SK-N-SH (cell line): ENCODE data around the gene CPTP. TPM values are rescaled to one million over a fixed set of nuclear protein-coding genes. Genes with fewer than 3 reads are reported as not detected.

Source experiments
- CTCF ChIA-PET: fragments of 300-600, 350-600 bp; formaldehyde crosslinking; extraction: SDS; loops from one replicate; lab custom pipeline; 2021; lab: Yijun Ruan, JAX
- POLR2A ChIA-PET: fragments of 350-600 bp; sonication (Branson Sonifier 250); formaldehyde crosslinking; extraction: SDS; loops from one replicate; lab custom pipeline; 2020; ENCODE audit warnings: antibody characterized with exemption, inconsistent platforms; lab: Yijun Ruan, JAX
- DNase-seq: peaks from one replicate; pipeline ENCODE4 v3.0.0; 2012
- H2AFZ ChIP-seq: fragments of 200-600 bp; sonication (generic); 2 replicates; pipeline ENCODE4 v1.8.1; 2016; ENCODE audit warnings: antibody characterized with exemption, mild to moderate bottlenecking, low read depth
- H3F3A ChIP-seq: fragments of 200-600 bp; sonication (generic); replicated peaks from 2 replicates; pipeline ENCODE3; 2016; ENCODE audit warnings: antibody characterized with exemption, mild to moderate bottlenecking; ENCODE audit not compliant: insufficient read depth
- H3K27ac ChIP-seq, 2 experiments: fragments of 200-500 bp in 1 of 2; fragments of 200-600 bp in 1 of 2; sonication (Bioruptor generic) in 1 of 2; sonication (generic), shearing (Covaris generic) in 1 of 2; 2 replicates each; pipeline versions ENCODE4 v1.5.1 to v1.6.1; 2014 to 2016; ENCODE audit warnings: low read depth in 2 of 2, inconsistent platforms in 1 of 2, low read length in 1 of 2, mild to moderate bottlenecking in 1 of 2, mixed read lengths in 1 of 2
- H3K27me3 ChIP-seq: fragments of 200-600 bp; sonication (generic), shearing (Covaris generic); 2 replicates; pipeline ENCODE4 v1.6.1; 2016; ENCODE audit warnings: mixed run types; ENCODE audit not compliant: insufficient read depth
- H3K36me3 ChIP-seq, 2 experiments: fragments of 200-500 bp in 1 of 2; fragments of 200-600 bp in 1 of 2; sonication (Bioruptor generic) in 1 of 2; sonication (generic) in 1 of 2; replicated peaks in 1 of 2; 2 replicates each; pipeline versions ENCODE3 to v1.5.1; 2014 to 2016; ENCODE audit warnings: low read length in 1 of 2, mild to moderate bottlenecking in 1 of 2; ENCODE audit not compliant: insufficient read depth in 2 of 2, control insufficient read depth in 1 of 2
- H3K4me1 ChIP-seq, 2 experiments: fragments of 200-500 bp in 1 of 2; fragments of 200-600 bp in 1 of 2; sonication (Bioruptor generic) in 1 of 2; sonication (generic), shearing (Covaris generic) in 1 of 2; 2 replicates each; pipeline versions ENCODE4 v1.5.1 to v1.6.1; 2014 to 2016; ENCODE audit warnings: low read depth in 1 of 2, low read length in 1 of 2, mixed run types in 1 of 2; ENCODE audit not compliant: insufficient read depth in 2 of 2, control insufficient read depth in 1 of 2
- H3K4me2 ChIP-seq: fragments of 200-600 bp; sonication (generic), shearing (Covaris generic); 2 replicates; pipeline ENCODE4 v1.6.1; 2017; ENCODE audit warnings: mixed run types
- H3K4me3 ChIP-seq, 2 experiments: fragments of 200-500 bp in 1 of 2; fragments of 200-600 bp in 1 of 2; sonication (Bioruptor generic) in 1 of 2; sonication (generic), shearing (Covaris generic) in 1 of 2; 2 replicates each; pipeline versions ENCODE4 v1.5.1 to v1.8.1; 2014 to 2016; ENCODE audit warnings: low read depth in 2 of 2, inconsistent platforms in 1 of 2, low read length in 1 of 2, mild to moderate bottlenecking in 1 of 2, mixed read lengths in 1 of 2, moderate library complexity in 1 of 2
- H3K79me2 ChIP-seq: fragments of 200-600 bp; sonication (generic); 2 replicates; pipeline ENCODE4 v1.8.1; 2017; ENCODE audit warnings: mild to moderate bottlenecking; ENCODE audit not compliant: insufficient read depth
- H3K9ac ChIP-seq: fragments of 200-600 bp; sonication (generic); 2 replicates; pipeline ENCODE4 v1.6.1; 2017; ENCODE audit warnings: mixed run types
- H3K9me2 ChIP-seq: fragments of 200-600 bp; sonication (generic); 2 replicates; pipeline ENCODE4 v1.6.1; 2017; ENCODE audit warnings: mixed run types
- H3K9me3 ChIP-seq: fragments of 200-600 bp; sonication (generic); 2 replicates; pipeline ENCODE4 v1.6.1; 2017; ENCODE audit warnings: mixed run types, mild to moderate bottlenecking, moderate library complexity
- H4K20me1 ChIP-seq: fragments of 200-600 bp; sonication (generic); 2 replicates; pipeline ENCODE4 v1.6.1; 2017; ENCODE audit warnings: mild to moderate bottlenecking, mixed run types; ENCODE audit not compliant: insufficient read depth
- ELF1 ChIP-seq: IDR thresholded peaks from 2 replicates; pipeline ENCODE4 v1.4.0; 2012
- EP300 ChIP-seq, 2 experiments: IDR thresholded peaks; 2 replicates each; pipeline versions ENCODE4 v1.4.0 to v1.6.1; 2012; ENCODE audit warnings: borderline replicate concordance in 1 of 2, low read depth in 1 of 2, low read length in 1 of 2
- EZH2phosphoT487 ChIP-seq: fragments of 200-600 bp; sonication (generic); IDR thresholded peaks from 2 replicates; pipeline ENCODE4 v1.6.1; 2017; ENCODE audit warnings: low read depth, mixed run types, mild to moderate bottlenecking, antibody characterized with exemption, moderate library complexity, borderline replicate concordance
- FOXM1 ChIP-seq: IDR thresholded peaks from 2 replicates; pipeline ENCODE4 v1.4.0; 2012; ENCODE audit warnings: low read depth, mild to moderate bottlenecking
- GABPA ChIP-seq: IDR thresholded peaks from 2 replicates; pipeline ENCODE4 v1.4.0; 2012; ENCODE audit warnings: low read depth, mild to moderate bottlenecking
- GATA2 ChIP-seq: sonication (generic); formaldehyde crosslinking; IDR thresholded peaks from 2 replicates; pipeline ENCODE4 v1.5.0; 2020; ENCODE audit warnings: mild to moderate bottlenecking, missing genetic modification reagents
- JUND ChIP-seq: IDR thresholded peaks from 2 replicates; pipeline ENCODE4 v1.4.0; 2012
- NRF1 ChIP-seq: IDR thresholded peaks from 2 replicates; pipeline ENCODE4 v1.6.1; 2012; ENCODE audit warnings: low read depth, mild to moderate bottlenecking, low read length
- POLR2AphosphoS5 ChIP-seq: IDR thresholded peaks from 2 replicates; pipeline ENCODE4 v1.6.1; 2012; ENCODE audit warnings: low read depth, low read length
- WGBS: methylation state at CpG from one replicate; pipeline ENCODE4 v1.1.6; 2017; ENCODE audit warnings: low lambda C conversion rate; 5-methylcytosine and 5-hydroxymethylcytosine counted together
- polyA plus RNA-seq, 3 experiments: library from polyadenylated mRNA; depleted of rRNA; stranded (reverse); fragments of >200 nt; gene quantifications; 2 replicates each; pipeline ENCODE4 v1.2.3, GENCODE V29; 2012
- TF ChIP-seq, protein P1 (sequence below): IDR thresholded peaks from 2 replicates; pipeline ENCODE4 v1.4.0; 2012; ENCODE audit warnings: low read depth, borderline replicate concordance
- TF ChIP-seq, protein P2 (sequence below): fragments of 150-350 bp; IDR thresholded peaks from 2 replicates; pipeline ENCODE4 v1.6.1; 2017; ENCODE audit warnings: antibody characterized with exemption, low read length, low read depth, borderline replicate concordance
- TF ChIP-seq, protein P3 (sequence below): IDR thresholded peaks from 2 replicates; pipeline ENCODE4 v1.4.0; 2012; ENCODE audit warnings: low read depth, borderline replicate concordance
- TF ChIP-seq, protein P4 (sequence below): IDR thresholded peaks from 2 replicates; pipeline ENCODE4 v1.6.1; 2012; ENCODE audit warnings: mild to moderate bottlenecking, low read depth, low read length, moderate library complexity

The CPTP gene
- polyA plus RNA-seq, 1 of the 3 experiments (the other 2 are of a cell fraction): 13.4 TPM

DNA sequence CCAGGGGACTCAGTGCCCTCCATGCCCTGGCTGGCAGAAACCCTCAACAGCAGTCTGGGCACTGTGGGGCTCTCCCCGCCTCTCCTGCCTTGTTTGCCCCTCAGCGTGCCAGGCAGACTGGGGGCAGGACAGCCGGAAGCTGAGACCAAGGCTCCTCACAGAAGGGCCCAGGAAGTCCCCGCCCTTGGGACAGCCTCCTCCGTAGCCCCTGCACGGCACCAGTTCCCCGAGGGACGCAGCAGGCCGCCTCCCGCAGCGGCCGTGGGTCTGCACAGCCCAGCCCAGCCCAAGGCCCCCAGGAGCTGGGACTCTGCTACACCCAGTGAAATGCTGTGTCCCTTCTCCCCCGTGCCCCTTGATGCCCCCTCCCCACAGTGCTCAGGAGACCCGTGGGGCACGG is 3.7 kb downstream of the CPTP start:
- Histone ChIP-seq H3K9ac (no peak overlapping the region), H3K4me1 (peaks cover 0 to 31% of the 10 kb centered on the region in 2 experiments; a peak in 1 of 4 replicates), H3K27ac (no peak overlapping the region), H3K9me3 (no peaks in the 10 kb centered on the region), H4K20me1 (peaks cover 3% of the 10 kb centered on the region; the same call in 1 of the 2 replicates), H3K27me3 (no peaks in the 10 kb centered on the region), H2AFZ (no peak overlapping the region), H3K36me3 (peaks cover 0 to 14% of the 10 kb centered on the region in 2 experiments), H3K79me2 (peaks cover 30% of the 10 kb centered on the region), H3F3A (peaks cover 5% of the 10 kb centered on the region), H3K9me2 (no peaks in the 10 kb centered on the region), H3K4me3 (no peak overlapping the region), H3K4me2 (no peak overlapping the region)
- 90% methylated on average over 4 of the region's 15 CpGs for WGBS
- CTCF ChIA-PET: interaction anchor here (1.5 kb wide), 1 partner anchor 20 kb away, joined by 3 read pairs; the partner anchor contains the start of gene DVL1
- POLR2A ChIA-PET: no interaction called here
- TF ChIP-seq JUND (no peak), POLR2AphosphoS5 (no peak), FOXM1 (no peak), ELF1 (no peak), EP300 (IDR thresholded peaks at IDR 0.05; ENCODE audit: borderline replicate concordance in 1 of 2, low read depth in 1 of 2, low read length in 1 of 2) (no peak), EZH2phosphoT487 (no peak), GATA2 (no peak), GABPA (no peak), NRF1 (no peak)
- TF ChIP-seq, protein P1, sequence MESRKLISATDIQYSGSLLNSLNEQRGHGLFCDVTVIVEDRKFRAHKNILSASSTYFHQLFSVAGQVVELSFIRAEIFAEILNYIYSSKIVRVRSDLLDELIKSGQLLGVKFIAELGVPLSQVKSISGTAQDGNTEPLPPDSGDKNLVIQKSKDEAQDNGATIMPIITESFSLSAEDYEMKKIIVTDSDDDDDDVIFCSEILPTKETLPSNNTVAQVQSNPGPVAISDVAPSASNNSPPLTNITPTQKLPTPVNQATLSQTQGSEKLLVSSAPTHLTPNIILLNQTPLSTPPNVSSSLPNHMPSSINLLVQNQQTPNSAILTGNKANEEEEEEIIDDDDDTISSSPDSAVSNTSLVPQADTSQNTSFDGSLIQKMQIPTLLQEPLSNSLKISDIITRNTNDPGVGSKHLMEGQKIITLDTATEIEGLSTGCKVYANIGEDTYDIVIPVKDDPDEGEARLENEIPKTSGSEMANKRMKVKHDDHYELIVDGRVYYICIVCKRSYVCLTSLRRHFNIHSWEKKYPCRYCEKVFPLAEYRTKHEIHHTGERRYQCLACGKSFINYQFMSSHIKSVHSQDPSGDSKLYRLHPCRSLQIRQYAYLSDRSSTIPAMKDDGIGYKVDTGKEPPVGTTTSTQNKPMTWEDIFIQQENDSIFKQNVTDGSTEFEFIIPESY: no peak
- TF ChIP-seq, protein P2, sequence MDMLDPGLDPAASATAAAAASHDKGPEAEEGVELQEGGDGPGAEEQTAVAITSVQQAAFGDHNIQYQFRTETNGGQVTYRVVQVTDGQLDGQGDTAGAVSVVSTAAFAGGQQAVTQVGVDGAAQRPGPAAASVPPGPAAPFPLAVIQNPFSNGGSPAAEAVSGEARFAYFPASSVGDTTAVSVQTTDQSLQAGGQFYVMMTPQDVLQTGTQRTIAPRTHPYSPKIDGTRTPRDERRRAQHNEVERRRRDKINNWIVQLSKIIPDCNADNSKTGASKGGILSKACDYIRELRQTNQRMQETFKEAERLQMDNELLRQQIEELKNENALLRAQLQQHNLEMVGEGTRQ: no peak
- TF ChIP-seq, protein P3, sequence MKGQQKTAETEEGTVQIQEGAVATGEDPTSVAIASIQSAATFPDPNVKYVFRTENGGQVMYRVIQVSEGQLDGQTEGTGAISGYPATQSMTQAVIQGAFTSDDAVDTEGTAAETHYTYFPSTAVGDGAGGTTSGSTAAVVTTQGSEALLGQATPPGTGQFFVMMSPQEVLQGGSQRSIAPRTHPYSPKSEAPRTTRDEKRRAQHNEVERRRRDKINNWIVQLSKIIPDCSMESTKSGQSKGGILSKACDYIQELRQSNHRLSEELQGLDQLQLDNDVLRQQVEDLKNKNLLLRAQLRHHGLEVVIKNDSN: no peak
- TF ChIP-seq, protein P4, sequence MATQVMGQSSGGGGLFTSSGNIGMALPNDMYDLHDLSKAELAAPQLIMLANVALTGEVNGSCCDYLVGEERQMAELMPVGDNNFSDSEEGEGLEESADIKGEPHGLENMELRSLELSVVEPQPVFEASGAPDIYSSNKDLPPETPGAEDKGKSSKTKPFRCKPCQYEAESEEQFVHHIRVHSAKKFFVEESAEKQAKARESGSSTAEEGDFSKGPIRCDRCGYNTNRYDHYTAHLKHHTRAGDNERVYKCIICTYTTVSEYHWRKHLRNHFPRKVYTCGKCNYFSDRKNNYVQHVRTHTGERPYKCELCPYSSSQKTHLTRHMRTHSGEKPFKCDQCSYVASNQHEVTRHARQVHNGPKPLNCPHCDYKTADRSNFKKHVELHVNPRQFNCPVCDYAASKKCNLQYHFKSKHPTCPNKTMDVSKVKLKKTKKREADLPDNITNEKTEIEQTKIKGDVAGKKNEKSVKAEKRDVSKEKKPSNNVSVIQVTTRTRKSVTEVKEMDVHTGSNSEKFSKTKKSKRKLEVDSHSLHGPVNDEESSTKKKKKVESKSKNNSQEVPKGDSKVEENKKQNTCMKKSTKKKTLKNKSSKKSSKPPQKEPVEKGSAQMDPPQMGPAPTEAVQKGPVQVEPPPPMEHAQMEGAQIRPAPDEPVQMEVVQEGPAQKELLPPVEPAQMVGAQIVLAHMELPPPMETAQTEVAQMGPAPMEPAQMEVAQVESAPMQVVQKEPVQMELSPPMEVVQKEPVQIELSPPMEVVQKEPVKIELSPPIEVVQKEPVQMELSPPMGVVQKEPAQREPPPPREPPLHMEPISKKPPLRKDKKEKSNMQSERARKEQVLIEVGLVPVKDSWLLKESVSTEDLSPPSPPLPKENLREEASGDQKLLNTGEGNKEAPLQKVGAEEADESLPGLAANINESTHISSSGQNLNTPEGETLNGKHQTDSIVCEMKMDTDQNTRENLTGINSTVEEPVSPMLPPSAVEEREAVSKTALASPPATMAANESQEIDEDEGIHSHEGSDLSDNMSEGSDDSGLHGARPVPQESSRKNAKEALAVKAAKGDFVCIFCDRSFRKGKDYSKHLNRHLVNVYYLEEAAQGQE: no peak
- no peak for DNase-seq
